B cell (primary cell): Measurements from ENCODE around the gene CHRNA5.

Experiments used
- EZH2 ChIP-seq: IDR thresholded peaks from 2 replicates; pipeline ENCODE4 v1.6.1; 2012; ENCODE audit warnings: borderline replicate concordance, low read depth, mild to moderate bottlenecking, moderate library complexity, low read length; ENCODE audit not compliant: insufficient read depth, poor library complexity, severe bottlenecking
- TF ChIP-seq, protein P1 (sequence below): fragments of 200-600 bp; IDR thresholded peaks from one replicate; pipeline ENCODE4 v1.8.0; 2022; ENCODE audit warnings: antibody characterized with exemption, mild to moderate bottlenecking

DNA sequence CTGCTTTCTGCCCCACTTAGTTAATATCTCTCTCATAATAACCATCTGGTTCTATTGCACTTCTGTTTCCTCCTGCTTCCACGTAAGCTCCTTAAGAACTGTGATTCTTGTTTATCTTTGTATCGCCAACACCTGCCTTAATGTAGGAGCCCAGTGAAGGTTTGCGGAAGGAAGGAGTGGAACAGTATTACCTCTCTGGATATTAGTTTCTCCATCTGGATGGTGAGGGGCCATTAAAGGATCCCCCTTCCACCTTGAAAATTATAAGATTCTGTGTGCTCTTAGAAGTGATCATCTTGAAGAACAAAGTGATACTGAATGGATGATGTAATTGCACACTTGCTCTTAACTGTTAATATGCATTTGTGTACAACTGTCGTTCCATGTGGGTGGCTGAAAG is 2.2 kb downstream of the CHRNA5 start:
- TF ChIP-seq, protein P1, sequence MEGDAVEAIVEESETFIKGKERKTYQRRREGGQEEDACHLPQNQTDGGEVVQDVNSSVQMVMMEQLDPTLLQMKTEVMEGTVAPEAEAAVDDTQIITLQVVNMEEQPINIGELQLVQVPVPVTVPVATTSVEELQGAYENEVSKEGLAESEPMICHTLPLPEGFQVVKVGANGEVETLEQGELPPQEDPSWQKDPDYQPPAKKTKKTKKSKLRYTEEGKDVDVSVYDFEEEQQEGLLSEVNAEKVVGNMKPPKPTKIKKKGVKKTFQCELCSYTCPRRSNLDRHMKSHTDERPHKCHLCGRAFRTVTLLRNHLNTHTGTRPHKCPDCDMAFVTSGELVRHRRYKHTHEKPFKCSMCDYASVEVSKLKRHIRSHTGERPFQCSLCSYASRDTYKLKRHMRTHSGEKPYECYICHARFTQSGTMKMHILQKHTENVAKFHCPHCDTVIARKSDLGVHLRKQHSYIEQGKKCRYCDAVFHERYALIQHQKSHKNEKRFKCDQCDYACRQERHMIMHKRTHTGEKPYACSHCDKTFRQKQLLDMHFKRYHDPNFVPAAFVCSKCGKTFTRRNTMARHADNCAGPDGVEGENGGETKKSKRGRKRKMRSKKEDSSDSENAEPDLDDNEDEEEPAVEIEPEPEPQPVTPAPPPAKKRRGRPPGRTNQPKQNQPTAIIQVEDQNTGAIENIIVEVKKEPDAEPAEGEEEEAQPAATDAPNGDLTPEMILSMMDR, result no peak
- no peak for TF ChIP-seq EZH2
